GM23338 (cell line): Measurements from ENCODE around the gene MAPK1. TPM values are rescaled to one million over a fixed set of nuclear protein-coding genes. Genes with fewer than 3 reads are reported as not detected.

Source experiments
- ATAC-seq: fragments of 200-7000 bp; cut with Tn5 transposase; 3 replicates; pipeline ENCODE4 v1.9.1; 2020
- DNase-seq: peaks from one replicate; pipeline ENCODE4 v3.0.0-alpha.2; 2015; ENCODE audit warnings: low spot score
- H2AFZ ChIP-seq: fragments of 200-600 bp; sonication (generic); 2 replicates; pipeline ENCODE4 v1.8.0; 2016; ENCODE audit warnings: antibody characterized with exemption, mild to moderate bottlenecking, moderate library complexity
- H3F3A ChIP-seq: fragments of 200-600 bp; sonication (generic); replicated peaks from 2 replicates; pipeline ENCODE4 v1.8.0; 2017; ENCODE audit warnings: antibody characterized with exemption, mixed run types, low read depth
- H3K27ac ChIP-seq: fragments of 200-600 bp; sonication (generic); 2 replicates; pipeline ENCODE4 v1.6.1; 2016; ENCODE audit warnings: low read depth
- H3K27me3 ChIP-seq: fragments of 200-600 bp; sonication (generic); 2 replicates; pipeline ENCODE4 v1.8.0; 2016; ENCODE audit warnings: mild to moderate bottlenecking, mixed run types, moderate library complexity; ENCODE audit not compliant: insufficient read depth
- H3K36me3 ChIP-seq: fragments of 200-600 bp; sonication (generic); 2 replicates; pipeline ENCODE4 v1.8.0; 2016; ENCODE audit warnings: mild to moderate bottlenecking; ENCODE audit not compliant: insufficient read depth
- H3K4me1 ChIP-seq: fragments of 200-600 bp; sonication (generic); 2 replicates; pipeline ENCODE4 v1.8.0; 2016; ENCODE audit warnings: mild to moderate bottlenecking, moderate library complexity; ENCODE audit not compliant: insufficient read depth
- H3K4me2 ChIP-seq: fragments of 200-600 bp; sonication (generic); 2 replicates; pipeline ENCODE4 v1.7.1; 2017; ENCODE audit warnings: mixed run types
- H3K4me3 ChIP-seq: fragments of 200-600 bp; sonication (generic); 2 replicates; pipeline ENCODE4 v1.6.1; 2016; ENCODE audit warnings: mixed run types
- H3K79me2 ChIP-seq: fragments of 200-600 bp; sonication (generic); replicated peaks from 2 replicates; pipeline ENCODE4 v1.8.0; 2017; ENCODE audit warnings: mild to moderate bottlenecking; ENCODE audit not compliant: insufficient read depth
- H3K9me2 ChIP-seq: fragments of 200-600 bp; sonication (generic); 2 replicates; pipeline ENCODE4 v1.8.0; 2017; ENCODE audit not compliant: insufficient read depth
- H4K20me1 ChIP-seq: fragments of 200-600 bp; sonication (generic); replicated peaks from 2 replicates; pipeline ENCODE4 v1.8.0; 2017; ENCODE audit warnings: mild to moderate bottlenecking; ENCODE audit not compliant: insufficient read depth
- H3K27ac Mint-ChIP-seq: 2 replicates; pipeline ENCODE4 v1.8.0; 2020; ENCODE audit warnings: inconsistent platforms, mild to moderate bottlenecking, moderate library complexity, mixed read lengths
- H3K27me3 Mint-ChIP-seq: 3 replicates; pipeline ENCODE4 v1.8.0; 2022; ENCODE audit warnings: low read depth, mild to moderate bottlenecking, moderate library complexity, mixed read lengths, inconsistent platforms; ENCODE audit not compliant: insufficient read depth, poor library complexity
- H3K36me3 Mint-ChIP-seq: 3 replicates; pipeline ENCODE4 v1.8.0; 2021; ENCODE audit warnings: low read depth, mild to moderate bottlenecking, inconsistent platforms, moderate library complexity, mixed read lengths
- H3K4me1 Mint-ChIP-seq: 3 replicates; pipeline ENCODE4 v1.8.0; 2020; ENCODE audit warnings: mild to moderate bottlenecking, inconsistent platforms, mixed read lengths
- H3K4me3 Mint-ChIP-seq: 3 replicates; pipeline ENCODE4 v1.8.0; 2021; ENCODE audit warnings: moderate library complexity, mild to moderate bottlenecking, inconsistent platforms, mixed read lengths
- H3K9me3 Mint-ChIP-seq: 3 replicates; pipeline ENCODE4 v1.8.0; 2020; ENCODE audit warnings: moderate library complexity, mild to moderate bottlenecking, inconsistent platforms, mixed read lengths
- CREB1 ChIP-seq: fragments of 250-450 bp; sonication (Bioruptor Pico); IDR thresholded peaks from 2 replicates; pipeline ENCODE4 v1.5.0; 2020; ENCODE audit warnings: low read depth, mild to moderate bottlenecking, moderate library complexity
- CTCF ChIP-seq, 2 experiments: fragments of 200-600 bp in 1 of 2; sonication (generic) in 1 of 2; conservative IDR thresholded peaks; 2 replicates each; pipeline versions ENCODE4 v1.5.1 to v1.6.1; 2016 to 2017; ENCODE audit warnings: antibody characterized with exemption in 2 of 2, low read depth in 2 of 2, mild to moderate bottlenecking in 2 of 2, moderate library complexity in 1 of 2
- ETS1 ChIP-seq: IDR thresholded peaks from 2 replicates; pipeline ENCODE4 v1.6.1; 2016; ENCODE audit warnings: antibody characterized with exemption
- EZH2 ChIP-seq: fragments of 200-600 bp; sonication (generic); IDR thresholded peaks from one replicate; pipeline ENCODE4 v1.8.0; 2017; ENCODE audit warnings: antibody characterized with exemption, mild to moderate bottlenecking, low read depth; ENCODE audit not compliant: unreplicated experiment
- JUNB ChIP-seq: IDR thresholded peaks from one replicate; pipeline ENCODE4 v1.6.1; 2016; ENCODE audit warnings: antibody characterized with exemption; ENCODE audit not compliant: unreplicated experiment
- NANOG ChIP-seq: IDR thresholded peaks from 2 replicates; pipeline ENCODE4 v1.6.1; 2016; ENCODE audit warnings: antibody characterized with exemption, borderline replicate concordance
- POLR2AphosphoS5 ChIP-seq: IDR thresholded peaks from 2 replicates; pipeline ENCODE4 v1.6.1; 2016; ENCODE audit warnings: antibody characterized with exemption, low read depth
- REST ChIP-seq: IDR thresholded peaks from one replicate; pipeline ENCODE4 v1.6.1; 2018; ENCODE audit warnings: antibody characterized with exemption; ENCODE audit not compliant: unreplicated experiment
- STAT1 ChIP-seq: IDR thresholded peaks from one replicate; pipeline ENCODE4 v1.6.1; 2016; ENCODE audit warnings: antibody characterized with exemption; ENCODE audit not compliant: unreplicated experiment
- ZNF331 ChIP-seq: fragments of 250-450 bp; sonication (Bioruptor Pico); IDR thresholded peaks from 2 replicates; pipeline ENCODE4 v1.5.0; 2020; ENCODE audit warnings: low read depth, mild to moderate bottlenecking, moderate library complexity
- ZNF462 ChIP-seq: fragments of 250-450 bp; sonication (Bioruptor Pico); IDR thresholded peaks from 2 replicates; pipeline ENCODE4 v1.5.0; 2020; ENCODE audit warnings: mild to moderate bottlenecking, moderate library complexity
- polyA plus RNA-seq: library from polyadenylated mRNA; unstranded; fragments of >200 nt; fragmentation: Nextera tagmentation; extraction: Ambion mirVana; gene quantifications from 2 replicates; pipeline ENCODE4 v1.2.1, GENCODE V29; 2016
- total RNA-seq: library from RNA; depleted of rRNA; stranded (reverse); fragments of >200 nt; shearing (Covaris generic); gene quantifications from 2 replicates; pipeline ENCODE4 v1.2.3, GENCODE V29; 2014

Gene MAPK1
- total and polyA plus RNA-seq, 2 experiments from 2014 or later: 17.4 to 77.5 TPM

GRCh38 chr22:21718499-21718898, 148.9 kb downstream of the MAPK1 start:
- TF ChIP-seq ETS1 (no peak), CTCF (conservative IDR thresholded peaks at IDR 0.05; ENCODE audit: low read depth in 2 of 2) (no peak), JUNB (no peak), CREB1 (CRISPR knock-in tag) (no peak), ZNF462 (CRISPR knock-in tag) (no peak), ZNF331 (no peak), POLR2AphosphoS5 (no peak), STAT1 (no peak), REST (no peak), NANOG (no peak), EZH2 (no peak)
- H3K36me3 Mint-ChIP-seq: no peaks in the 10 kb centered on the region
- H3K36me3 ChIP-seq: no peaks in the 10 kb centered on the region
- no peak overlapping the region for H3K27ac Mint-ChIP-seq
- H4K20me1 ChIP-seq: no peaks in the 10 kb centered on the region; the same call in none of the 2 replicates
- no peaks in the 10 kb centered on the region for H3K4me1 ChIP-seq
- ATAC-seq (no peak), DNase-seq (no peak)
- no peaks in the 10 kb centered on the region for H3K9me2 ChIP-seq
- no peaks in the 10 kb centered on the region for H3K79me2 ChIP-seq
- peaks cover 1% of the 10 kb centered on the region for H3K27me3 Mint-ChIP-seq
- H3K4me2 ChIP-seq: no peak overlapping the region
- H2AFZ ChIP-seq: no peak overlapping the region
- 0 out of 2 replicates have a peak, but pooled peaks cover 4% of the 10 kb centered on the region for H3F3A ChIP-seq
- H3K27me3 ChIP-seq: no peaks in the 10 kb centered on the region
- no peaks in the 10 kb centered on the region for H3K9me3 Mint-ChIP-seq
- no peak overlapping the region for H3K4me3 Mint-ChIP-seq
- H3K4me3 ChIP-seq: no peak overlapping the region
- no peak overlapping the region for H3K27ac ChIP-seq
- H3K4me1 Mint-ChIP-seq: peaks cover under 1% of the 10 kb centered on the region; the same call in 2 of the 3 replicates
